H9 (cell line): ENCODE measurements around the gene PPM1N. TPM values are rescaled to one million over a fixed set of nuclear protein-coding genes. Genes with fewer than 3 reads are reported as not detected.

Source experiments
- DNase-seq: peaks from one replicate; pipeline ENCODE4 v3.0.0-alpha.2; 2017
- H2AFZ ChIP-seq: one replicate; pipeline ENCODE4 v1.6.1; 2013; ENCODE audit warnings: mild to moderate bottlenecking, low read length, control low read depth, moderate library complexity
- H2AK5ac ChIP-seq: 2 replicates; pipeline ENCODE4 v1.6.1; 2013; ENCODE audit warnings: low read length, control low read depth, mixed read lengths; ENCODE audit not compliant: insufficient read length
- H2BK120ac ChIP-seq: one replicate; pipeline ENCODE4 v1.6.1; 2013; ENCODE audit warnings: low read depth, mild to moderate bottlenecking, low read length, control low read depth, inconsistent platforms; ENCODE audit not compliant: poor library complexity, severe bottlenecking
- H2BK12ac ChIP-seq: 2 replicates; pipeline ENCODE4 v1.6.1; 2013; ENCODE audit warnings: low read length, control low read depth, mixed read lengths, low read depth; ENCODE audit not compliant: insufficient read length
- H2BK15ac ChIP-seq: 2 replicates; pipeline ENCODE4 v1.6.1; 2013; ENCODE audit warnings: low read depth, low read length, control low read depth
- H2BK20ac ChIP-seq: one replicate; pipeline ENCODE4 v1.6.1; 2013; ENCODE audit warnings: low read depth, mild to moderate bottlenecking, low read length, control low read depth, inconsistent platforms; ENCODE audit not compliant: poor library complexity, severe bottlenecking
- H2BK5ac ChIP-seq: 2 replicates; pipeline ENCODE4 v1.6.1; 2013; ENCODE audit warnings: low read length, control low read depth, mixed read lengths; ENCODE audit not compliant: insufficient read length
- H3K14ac ChIP-seq: 2 replicates; pipeline ENCODE4 v1.6.1; 2013; ENCODE audit warnings: low read length, control low read depth; ENCODE audit not compliant: insufficient read depth
- H3K18ac ChIP-seq: 2 replicates; pipeline ENCODE4 v1.6.1; 2013; ENCODE audit warnings: low read depth, mild to moderate bottlenecking, mixed read lengths, low read length, control low read depth; ENCODE audit not compliant: insufficient read length
- H3K23ac ChIP-seq: 2 replicates; pipeline ENCODE4 v1.6.1; 2013; ENCODE audit warnings: low read length, control low read depth, mixed read lengths, low read depth; ENCODE audit not compliant: insufficient read length
- H3K23me2 ChIP-seq: 2 replicates; pipeline ENCODE4 v1.6.1; 2013; ENCODE audit warnings: low read depth, mild to moderate bottlenecking, mixed read lengths, low read length, control low read depth; ENCODE audit not compliant: insufficient read length, poor library complexity, severe bottlenecking
- H3K27ac ChIP-seq: 2 replicates; pipeline ENCODE4 v1.5.1; 2013; ENCODE audit warnings: low read length, control low read depth, mixed read lengths, low read depth; ENCODE audit not compliant: insufficient read length
- H3K27me3 ChIP-seq: 2 replicates; pipeline ENCODE4 v1.6.1; 2013; ENCODE audit warnings: low read length, control low read depth, inconsistent platforms; ENCODE audit not compliant: insufficient read depth
- H3K4ac ChIP-seq: 2 replicates; pipeline ENCODE4 v1.6.1; 2013; ENCODE audit warnings: low read depth, mild to moderate bottlenecking, control low read depth, inconsistent platforms, low read length, moderate library complexity
- H3K4me1 ChIP-seq: 2 replicates; pipeline ENCODE4 v1.6.1; 2013; ENCODE audit warnings: low read length, control low read depth, inconsistent platforms; ENCODE audit not compliant: insufficient read depth
- H3K4me2 ChIP-seq: 2 replicates; pipeline ENCODE4 v1.6.1; 2013; ENCODE audit warnings: low read length, control low read depth, mixed read lengths; ENCODE audit not compliant: insufficient read length, insufficient read depth
- H3K56ac ChIP-seq: 2 replicates; pipeline ENCODE4 v1.6.1; 2013; ENCODE audit warnings: low read depth, mild to moderate bottlenecking, mixed read lengths, low read length, control low read depth; ENCODE audit not compliant: insufficient read length
- H3K79me1 ChIP-seq: 2 replicates; pipeline ENCODE4 v1.6.1; 2013; ENCODE audit warnings: low read depth, mild to moderate bottlenecking, moderate library complexity, low read length, control low read depth, inconsistent platforms; ENCODE audit not compliant: insufficient read depth, poor library complexity, severe bottlenecking
- H3K79me2 ChIP-seq: 2 replicates; pipeline ENCODE4 v1.6.1; 2013; ENCODE audit warnings: low read length, control low read depth, inconsistent platforms; ENCODE audit not compliant: insufficient read depth
- H3K9ac ChIP-seq: 2 replicates; pipeline ENCODE4 v1.6.1; 2013; ENCODE audit warnings: low read length, control low read depth, mixed read lengths; ENCODE audit not compliant: insufficient read length; ENCODE audit errors: extremely low read depth
- H3K9me3 ChIP-seq: one replicate; pipeline ENCODE4 v1.6.1; 2013; ENCODE audit warnings: low read depth, low read length, inconsistent platforms; ENCODE audit not compliant: control insufficient read depth
- H3T11ph ChIP-seq: one replicate; pipeline ENCODE4 v1.6.1; 2013; ENCODE audit warnings: mild to moderate bottlenecking, low read length, control low read depth, inconsistent platforms
- H4K20me1 ChIP-seq: one replicate; pipeline ENCODE4 v1.6.1; 2013; ENCODE audit not compliant: control insufficient read depth, insufficient read length, insufficient read depth
- H4K5ac ChIP-seq: 2 replicates; pipeline ENCODE4 v1.6.1; 2013; ENCODE audit warnings: low read depth, mild to moderate bottlenecking, mixed read lengths, low read length, control low read depth; ENCODE audit not compliant: insufficient read length
- H4K8ac ChIP-seq: replicated peaks from 2 replicates; pipeline ENCODE4 v1.6.1; 2013; ENCODE audit warnings: low read length, control low read depth, mixed read lengths, low read depth; ENCODE audit not compliant: insufficient read length
- H4K91ac ChIP-seq: 2 replicates; pipeline ENCODE4 v1.6.1; 2013; ENCODE audit warnings: low read depth, mild to moderate bottlenecking, moderate library complexity, mixed read lengths, low read length, control low read depth; ENCODE audit not compliant: insufficient read length
- H3K27ac Mint-ChIP-seq, 3 experiments: 2 replicates in 2 of 3; 3 replicates in 1 of 3; pipeline ENCODE4 v1.8.0; 2020 to 2021; ENCODE audit warnings: mixed read lengths in 3 of 3, mild to moderate bottlenecking in 1 of 3, moderate library complexity in 1 of 3
- H3K27me3 Mint-ChIP-seq: 2 replicates; pipeline ENCODE4 v1.8.0; 2021; ENCODE audit warnings: low read depth, mild to moderate bottlenecking, moderate library complexity, mixed read lengths
- H3K36me3 Mint-ChIP-seq, 3 experiments: 2 replicates in 2 of 3; 3 replicates in 1 of 3; pipeline ENCODE4 v1.8.0; 2020 to 2021; ENCODE audit warnings: low read depth in 3 of 3, mixed read lengths in 3 of 3; ENCODE audit not compliant: insufficient read depth in 1 of 3
- H3K4me1 Mint-ChIP-seq, 2 experiments: 2 replicates each; pipeline ENCODE4 v1.8.0; 2020; ENCODE audit warnings: mixed read lengths in 2 of 2
- H3K4me3 Mint-ChIP-seq, 2 experiments: 2 replicates in 1 of 2; 3 replicates in 1 of 2; pipeline ENCODE4 v1.8.0; 2020 to 2021; ENCODE audit warnings: mild to moderate bottlenecking in 2 of 2, mixed read lengths in 2 of 2, moderate library complexity in 1 of 2
- H3K9me3 Mint-ChIP-seq, 2 experiments: 2 replicates in 1 of 2; 3 replicates in 1 of 2; pipeline ENCODE4 v1.8.0; 2020; ENCODE audit warnings: mild to moderate bottlenecking in 2 of 2, mixed read lengths in 2 of 2, moderate library complexity in 1 of 2
- CTCF ChIP-seq: fragments of 200-600 bp; sonication (generic); conservative IDR thresholded peaks from 3 replicates; pipeline ENCODE4 v1.8.0; 2021; ENCODE audit warnings: antibody characterized with exemption, mild to moderate bottlenecking
- WGBS: extraction: QIAGEN DNeasy Blood & Tissue Kit; methylation state at CpG from one replicate; pipeline ENCODE4 v1.1.7; 2013; ENCODE audit warnings: missing lambda C conversion rate, low lambda C conversion rate, mixed read lengths; ENCODE audit not compliant: insufficient read length; ENCODE audit errors: extremely low coverage; 5-methylcytosine and 5-hydroxymethylcytosine counted together
- total RNA-seq: library from RNA; stranded (reverse); gene quantifications from 2 replicates; pipeline ENCODE4 v1.2.1, GENCODE V29; 2021

PPM1N gene
- total RNA-seq, 1 experiment from 2014 or later: 7.7 TPM

- no peak overlapping the region for H3K23ac ChIP-seq
- H2BK5ac ChIP-seq: no peak overlapping the region
- no peaks in the 10 kb centered on the region for H4K20me1 ChIP-seq
- peaks cover 32 to 60% of the 10 kb centered on the region in 2 experiments for H3K4me1 Mint-ChIP-seq
- H3K36me3 Mint-ChIP-seq: peaks cover 0 to 11% (median 0%) of the 10 kb centered on the region in 3 experiments; a peak in 1 of 7 replicates
- no peaks in the 10 kb centered on the region for H3K4me1 ChIP-seq
- H2AK5ac ChIP-seq: no peak overlapping the region
- H3K27ac ChIP-seq: no peak overlapping the region
- no peak overlapping the region for H4K5ac ChIP-seq
- no peak overlapping the region for H4K91ac ChIP-seq
- no peaks in the 10 kb centered on the region for H3K79me2 ChIP-seq
- no peaks in the 10 kb centered on the region; a peak in 1 of 5 replicates for H3K9me3 Mint-ChIP-seq
- no peak overlapping the region for H3K56ac ChIP-seq
- WGBS: no CpG with 5 or more reads among the region's 44 CpGs
- no peak overlapping the region for H3K9ac ChIP-seq
- no peak overlapping the region for H2BK12ac ChIP-seq
- DNase-seq: no peak
- peaks cover 11% of the 10 kb centered on the region for H3K27me3 Mint-ChIP-seq
- no peak overlapping the region for H4K8ac ChIP-seq
- peak overlapping the region; percentile 28 to 78 for H3K4me3 Mint-ChIP-seq
- no peak for TF ChIP-seq CTCF
- H3K79me1 ChIP-seq: no peaks in the 10 kb centered on the region
- H3T11ph ChIP-seq: no peak overlapping the region
- peak overlapping the region; percentile 61 for H3K18ac ChIP-seq
- peak overlapping the region; percentile 45; the same call in 1 of the 2 replicates for H3K14ac ChIP-seq
- H2BK15ac ChIP-seq: no peak overlapping the region
- peak overlapping the region; percentile 3 to 87 (median 4); a peak in 3 of 7 replicates for H3K27ac Mint-ChIP-seq
- H2BK120ac ChIP-seq: no peak overlapping the region
- no peak overlapping the region for H2BK20ac ChIP-seq
- peaks cover 12% of the 10 kb centered on the region for H3K23me2 ChIP-seq
- no peak overlapping the region for H3K4ac ChIP-seq
- H3K27me3 ChIP-seq: no peaks in the 10 kb centered on the region
- H2AFZ ChIP-seq: no peak overlapping the region
- H3K9me3 ChIP-seq: no peaks in the 10 kb centered on the region
- peak overlapping the region; percentile 14 for H3K4me2 ChIP-seq
These were observed 25.5 kb upstream of the PPM1N start for GRCh38 chr19:45472563-45473366.
